ENCODE data around the gene AK5. TPM values are rescaled to one million over a fixed set of nuclear protein-coding genes. Genes with fewer than 3 reads are reported as not detected.

Gene AK5
- total RNA-seq, 2 donors from 2014 or later: 0.49 to 1.1 TPM

GRCh38 chr1:77421504-77422233, 139.8 kb downstream of the AK5 start:
- Histone ChIP-seq H3K4me1 (no peaks in the 10 kb centered on the region), H3K9ac (ENCODE audit: low read depth in 2 of 2, low read length in 2 of 2) (no peak overlapping the region), H3K4me3 (no peak overlapping the region), H3K27ac (no peak overlapping the region), H3K36me3 (no peaks in the 10 kb centered on the region), H3K27me3 (no peaks in the 10 kb centered on the region), H3K9me3 (no peaks in the 10 kb centered on the region)
- DNase-seq: no peak
- TF ChIP-seq CTCF (IDR thresholded peaks at IDR 0.05): no peak
- intact Hi-C loops (cut with DNase I): no loop called here

GRCh38 chr1:77424236-77424635, 142.4 kb downstream of the AK5 start:
- Histone ChIP-seq H3K36me3 (no peaks in the 10 kb centered on the region), H3K4me3 (no peak overlapping the region), H3K27ac (no peak overlapping the region), H3K9ac (ENCODE audit: low read depth in 2 of 2, low read length in 2 of 2) (no peak overlapping the region), H3K27me3 (no peaks in the 10 kb centered on the region), H3K9me3 (no peaks in the 10 kb centered on the region), H3K4me1 (no peaks in the 10 kb centered on the region)
- no peak for TF ChIP-seq CTCF (IDR thresholded peaks at IDR 0.05)
- no peak for DNase-seq
- intact Hi-C loops (cut with DNase I): no loop called here

DNA sequence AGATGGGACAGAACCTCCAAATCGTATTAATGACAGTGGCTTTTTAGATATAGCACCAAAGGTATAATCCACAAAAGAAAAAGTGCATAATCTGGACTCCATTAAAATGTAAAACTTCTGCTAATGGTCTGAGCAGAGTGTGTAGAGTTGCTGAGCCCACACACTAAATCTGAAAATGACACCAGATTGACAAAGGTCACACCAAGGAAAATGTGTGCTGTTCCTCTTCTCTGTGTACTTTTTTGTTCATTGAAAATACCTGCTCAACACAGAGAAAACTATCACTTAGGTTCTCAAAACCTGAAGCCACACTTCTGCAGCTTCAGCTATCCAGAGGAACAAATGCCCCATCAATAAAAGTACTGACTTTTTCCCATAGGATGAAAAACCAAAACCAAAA, 146.2 kb downstream of the AK5 start:
- intact Hi-C loops (cut with DNase I): no loop called here

DNA sequence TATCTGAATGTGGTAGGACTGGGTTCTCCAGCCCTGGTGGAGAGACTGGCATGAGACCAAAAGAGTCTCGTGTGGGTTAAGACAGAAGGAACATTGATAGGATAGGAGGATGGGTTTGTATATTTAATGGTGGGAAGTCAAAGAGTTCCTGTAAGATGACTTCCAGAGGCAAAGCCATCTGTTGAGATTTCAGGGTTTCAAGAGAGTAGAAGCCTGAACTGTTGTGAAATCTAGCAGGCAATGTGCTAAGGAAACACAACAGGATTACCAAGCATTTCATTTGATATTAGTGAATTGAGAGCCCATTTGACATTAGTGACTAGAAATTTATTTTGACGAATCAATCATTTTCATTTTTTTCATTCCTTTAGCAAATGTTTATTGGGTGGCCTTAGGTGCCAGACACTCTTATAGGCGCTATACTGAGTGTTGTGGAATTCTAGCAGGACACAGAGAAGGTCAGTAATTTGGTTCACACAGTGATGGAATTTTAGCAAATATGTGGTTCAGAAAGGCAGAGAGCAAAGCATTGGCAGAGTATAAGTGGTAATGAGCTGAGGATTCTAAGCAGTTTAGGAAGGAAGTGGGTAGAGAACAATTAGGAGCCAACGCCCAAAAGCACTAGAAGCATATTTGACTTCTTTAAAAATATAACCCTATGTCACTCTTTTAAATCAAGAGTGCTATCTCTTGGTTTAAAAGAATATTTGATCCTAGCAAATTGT, 149.3 kb downstream of the AK5 start:
- intact Hi-C loops (cut with DNase I): no loop called here
- TF ChIP-seq CTCF (IDR thresholded peaks at IDR 0.05): no peak
- no peaks in the 10 kb centered on the region for H3K27me3 ChIP-seq
- H3K4me1 ChIP-seq: no peaks in the 10 kb centered on the region
- no peaks in the 10 kb centered on the region for H3K36me3 ChIP-seq
- no peak overlapping the region for H3K9ac ChIP-seq (ENCODE audit: low read depth in 2 of 2, low read length in 2 of 2)
- no peak for DNase-seq
- H3K27ac ChIP-seq: no peak overlapping the region
- no peak overlapping the region for H3K4me3 ChIP-seq
- no peaks in the 10 kb centered on the region for H3K9me3 ChIP-seq

More for the DNA sequence above, 146.2 kb downstream of the AK5 start:
- TF ChIP-seq CTCF (IDR thresholded peaks at IDR 0.05): no peak
- no peaks in the 10 kb centered on the region for H3K9me3 ChIP-seq
- no peak for DNase-seq
- no peak overlapping the region for H3K27ac ChIP-seq
- H3K4me3 ChIP-seq: no peak overlapping the region
- no peaks in the 10 kb centered on the region for H3K36me3 ChIP-seq
- no peak overlapping the region for H3K9ac ChIP-seq (ENCODE audit: low read depth in 2 of 2, low read length in 2 of 2)
- no peaks in the 10 kb centered on the region for H3K27me3 ChIP-seq
- no peaks in the 10 kb centered on the region for H3K4me1 ChIP-seq

- no peak for DNase-seq
- Histone ChIP-seq H3K4me3 (no peak overlapping the region), H3K27ac (no peak overlapping the region), H3K36me3 (no peaks in the 10 kb centered on the region), H3K4me1 (no peaks in the 10 kb centered on the region), H3K9ac (ENCODE audit: low read depth in 2 of 2, low read length in 2 of 2) (no peak overlapping the region), H3K9me3 (no peaks in the 10 kb centered on the region), H3K27me3 (no peaks in the 10 kb centered on the region)
- TF ChIP-seq CTCF (IDR thresholded peaks at IDR 0.05): no peak
- intact Hi-C loops (cut with DNase I): no loop called here
These were observed 152.1 kb downstream of the AK5 start for GRCh38 chr1:77433934-77434333.
